Right ventricle myocardium superior (tissue), 1 donor: Measurements from ENCODE around the gene CASK. TPM values are rescaled to one million over a fixed set of nuclear protein-coding genes. Genes with fewer than 3 reads are reported as not detected.
"Not testable (repeated sequence)": the region's sequence is repeated elsewhere in the genome, so short reads cannot be mapped to it uniquely, and the experiment has no call there.

Experiments
- ATAC-seq: fragments of 200-7000 bp; cut with Tn5 transposase; one replicate; pipeline ENCODE4 v1.9.1; 2020; ENCODE audit warnings: mild to moderate bottlenecking; ENCODE audit not compliant: poor library complexity
- DNase-seq: peaks from one replicate; pipeline ENCODE4 v3.0.0-alpha.2; 2020
- intact Hi-C: fragments of 100-400 bp; cut with DNase I; formaldehyde crosslinking; loops from one replicate; pipeline ENCODE4 v1.11.2; 2022
- total RNA-seq: library from RNA; stranded (reverse); fragmentation: NEBNext Ultra II Directional; extraction: Animal tissue kit (Norgen Biotek cat#: 25700); gene quantifications from one replicate; pipeline ENCODE4 v1.2.1, GENCODE V29; 2021
- donor health status: DM: no; HTN: yes; CAD: no; lungs with severe emphysema.

Gene CASK
- total RNA-seq, 1 donor from 2014 or later: 12.4 TPM

DNA sequence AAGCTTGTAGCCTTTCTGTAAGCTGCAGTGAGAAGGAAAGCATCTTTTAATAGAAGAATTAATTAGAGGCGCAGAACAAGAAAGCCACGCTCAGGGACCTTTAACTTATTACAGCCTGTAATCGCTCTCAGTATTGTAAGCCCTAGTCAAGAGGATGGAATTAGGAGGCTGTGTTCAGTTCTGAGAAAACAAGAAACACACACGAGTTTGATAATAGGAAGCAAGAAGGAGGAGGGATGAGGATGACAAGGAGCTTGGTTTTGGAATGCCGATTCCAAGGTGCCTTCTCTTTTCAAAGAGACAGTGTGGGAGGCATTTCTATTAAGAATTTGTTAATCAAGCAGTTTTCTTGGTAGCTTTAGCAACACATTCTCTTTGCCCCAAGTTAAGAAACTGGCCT lies 406.9 kb downstream of the CASK start:
- ATAC-seq (no peak), DNase-seq (no peak)
- intact Hi-C loops: no loop called here

DNA sequence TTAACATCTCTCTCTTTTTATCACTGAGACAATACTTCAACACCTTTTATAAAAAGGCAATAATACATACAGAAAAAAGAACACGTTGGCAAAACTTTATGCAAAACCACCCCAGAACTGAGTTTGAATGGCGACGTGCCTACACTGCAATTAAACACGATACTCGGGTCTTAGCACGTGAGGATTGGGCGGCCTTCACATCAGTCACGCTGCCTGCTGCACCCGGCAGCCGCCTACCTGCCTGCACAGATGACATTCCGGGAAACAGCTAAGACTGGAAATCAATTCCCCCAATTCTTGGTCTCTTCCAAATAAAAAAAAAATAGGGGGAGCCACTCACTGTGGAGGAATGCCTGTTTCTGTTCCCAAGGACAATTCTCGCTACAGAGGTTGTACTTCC lies 408.0 kb downstream of the CASK start:
- ATAC-seq (no peak), DNase-seq (no peak)
- intact Hi-C loops: no loop called here

DNA sequence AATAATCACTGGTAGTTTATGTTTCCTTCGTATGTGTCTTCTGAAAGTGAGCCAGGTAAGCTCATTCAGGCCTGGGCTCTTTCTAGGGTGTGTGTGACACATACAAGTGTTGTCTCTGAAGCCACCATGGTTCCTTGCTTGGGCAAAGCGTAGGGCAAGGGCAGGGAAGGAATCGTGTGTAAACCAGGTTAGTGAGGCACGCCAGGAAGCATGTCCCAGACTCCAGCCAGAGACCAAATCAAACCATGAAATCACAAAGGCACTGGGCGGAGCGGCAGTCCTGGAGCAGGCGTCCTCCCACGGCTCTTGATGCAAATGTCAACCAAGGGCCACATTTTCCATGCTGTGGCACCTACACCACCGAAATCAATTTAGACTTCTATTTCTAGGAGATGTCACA lies 409.2 kb downstream of the CASK start:
- intact Hi-C loops: no loop called here
- DNase-seq: no peak
- ATAC-seq: no peak

DNA sequence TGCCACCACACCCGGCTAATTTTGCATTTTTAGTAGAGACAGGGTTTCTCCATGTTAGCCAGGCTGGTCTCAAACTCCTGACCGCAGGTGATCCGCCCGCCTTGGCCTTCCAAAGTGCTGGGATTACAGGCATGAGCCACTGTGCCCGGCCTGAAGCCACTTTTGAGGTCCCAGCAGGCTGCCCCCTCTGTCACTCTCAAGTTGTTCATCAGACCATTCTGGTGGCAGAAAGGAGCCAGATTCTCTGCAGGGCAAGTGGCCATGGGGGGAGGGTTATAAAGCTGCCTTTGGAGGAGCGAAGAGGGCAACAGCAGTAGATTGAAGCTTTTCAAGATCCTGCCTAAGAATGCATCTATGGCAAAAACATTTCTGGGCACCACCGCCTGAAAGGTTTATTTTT lies 410.5 kb downstream of the CASK start:
- intact Hi-C loops, DNase-seq, ATAC-seq: not testable (repeated sequence)

DNA sequence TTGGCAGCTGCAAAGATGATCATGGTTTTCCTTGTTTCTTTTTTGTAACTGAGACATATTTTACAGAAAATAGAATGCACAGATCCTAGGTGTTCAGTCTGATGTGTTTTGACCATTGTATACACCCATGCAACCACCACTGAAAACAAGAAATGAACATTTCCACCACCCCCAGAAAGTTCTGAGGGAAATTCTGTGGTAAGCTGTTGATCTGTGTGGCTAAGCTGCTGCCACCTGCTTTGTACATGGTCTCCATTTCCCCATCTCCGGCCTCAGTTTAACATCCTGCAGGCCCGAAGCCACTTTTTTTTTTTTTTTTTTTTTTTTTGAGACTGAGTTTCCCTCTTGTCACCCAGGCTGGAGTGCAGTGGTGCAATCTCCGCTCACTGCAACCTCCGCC lies 411.0 kb downstream of the CASK start:
- ATAC-seq (no peak), DNase-seq (no peak)
- intact Hi-C loops: no loop called here

DNA sequence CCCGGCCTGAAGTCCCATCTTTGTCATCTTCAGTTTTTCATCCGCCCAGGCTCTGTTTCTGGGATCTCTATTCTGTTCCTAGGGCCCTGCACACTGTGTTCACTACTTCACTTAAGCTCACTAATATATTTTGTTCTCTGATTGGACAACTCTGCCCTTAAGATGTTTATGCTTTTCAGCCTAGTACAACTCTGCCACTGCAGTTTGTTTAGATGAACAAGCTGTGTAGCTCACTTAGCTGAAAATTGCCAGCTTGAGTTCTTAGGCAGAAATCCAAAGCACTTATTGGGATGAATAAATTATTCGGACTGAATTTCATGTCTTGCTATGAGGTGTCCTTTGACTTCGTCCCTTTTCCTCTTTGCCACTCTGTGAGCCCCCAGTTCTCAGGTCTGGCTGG lies 415.4 kb downstream of the CASK start:
- DNase-seq (no peak), ATAC-seq (no peak)
- intact Hi-C loops: no loop called here

DNA sequence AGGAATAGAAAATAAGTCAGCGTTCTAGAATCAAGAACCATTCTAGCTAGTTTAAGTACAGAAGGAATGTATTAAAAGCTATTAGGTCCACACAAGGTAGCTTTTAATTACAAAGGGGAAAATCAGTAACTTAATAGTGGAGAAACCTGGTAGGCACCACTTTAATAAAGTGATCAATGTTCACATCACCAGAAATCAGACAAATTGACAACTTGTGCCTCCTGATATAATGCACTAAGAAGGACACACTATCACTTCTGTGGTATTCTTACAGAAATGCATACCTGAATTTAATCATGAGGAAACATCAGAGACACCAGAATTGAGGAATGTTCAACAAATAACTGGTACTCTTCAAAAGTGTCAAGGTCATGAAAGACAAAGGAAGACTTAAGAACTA lies 421.4 kb downstream of the CASK start:
- DNase-seq: no peak
- no peak for ATAC-seq
- intact Hi-C loops: no loop called here

DNA sequence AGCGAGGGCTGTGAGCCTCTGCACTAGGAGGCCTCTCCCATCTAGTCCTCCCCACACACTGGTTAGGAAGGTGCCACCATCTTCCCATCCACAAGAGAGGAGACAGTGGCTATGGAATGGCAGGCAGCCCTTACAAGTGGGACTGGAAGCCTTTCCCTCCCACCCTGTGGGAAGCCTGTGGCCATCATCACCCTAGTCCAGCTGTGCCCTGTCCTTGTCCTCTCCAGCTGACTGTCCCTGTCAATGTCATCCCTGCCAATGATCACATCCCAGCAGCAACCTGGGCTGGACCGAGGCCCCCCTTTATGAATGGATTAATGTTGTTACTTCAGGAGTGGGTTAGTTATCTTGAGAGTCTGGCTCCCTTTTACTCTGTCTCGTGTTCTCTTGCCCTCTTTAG lies 423.4 kb downstream of the CASK start:
- intact Hi-C loops: no loop called here
- ATAC-seq: no peak
- DNase-seq: no peak

DNA sequence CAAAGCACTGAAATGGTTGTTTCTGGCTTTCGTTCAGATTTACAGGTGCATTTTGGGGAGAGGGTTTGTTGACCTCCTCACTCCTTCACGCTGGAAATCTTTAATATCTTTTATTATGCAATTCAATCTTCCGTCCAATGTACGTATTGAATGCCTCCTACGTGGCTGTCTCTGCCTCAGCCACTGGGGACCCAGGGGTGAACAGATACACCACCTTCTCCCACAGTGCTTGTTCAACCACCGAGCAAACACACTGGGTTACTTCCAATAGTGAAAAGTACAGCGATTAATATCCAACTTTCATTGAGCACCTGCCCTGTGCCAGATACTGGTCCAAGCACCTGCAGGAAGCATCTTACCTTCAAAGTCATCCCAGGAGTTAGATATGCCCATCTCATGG lies 424.2 kb downstream of the CASK start:
- intact Hi-C loops: no loop called here
- ATAC-seq: no peak

DNA sequence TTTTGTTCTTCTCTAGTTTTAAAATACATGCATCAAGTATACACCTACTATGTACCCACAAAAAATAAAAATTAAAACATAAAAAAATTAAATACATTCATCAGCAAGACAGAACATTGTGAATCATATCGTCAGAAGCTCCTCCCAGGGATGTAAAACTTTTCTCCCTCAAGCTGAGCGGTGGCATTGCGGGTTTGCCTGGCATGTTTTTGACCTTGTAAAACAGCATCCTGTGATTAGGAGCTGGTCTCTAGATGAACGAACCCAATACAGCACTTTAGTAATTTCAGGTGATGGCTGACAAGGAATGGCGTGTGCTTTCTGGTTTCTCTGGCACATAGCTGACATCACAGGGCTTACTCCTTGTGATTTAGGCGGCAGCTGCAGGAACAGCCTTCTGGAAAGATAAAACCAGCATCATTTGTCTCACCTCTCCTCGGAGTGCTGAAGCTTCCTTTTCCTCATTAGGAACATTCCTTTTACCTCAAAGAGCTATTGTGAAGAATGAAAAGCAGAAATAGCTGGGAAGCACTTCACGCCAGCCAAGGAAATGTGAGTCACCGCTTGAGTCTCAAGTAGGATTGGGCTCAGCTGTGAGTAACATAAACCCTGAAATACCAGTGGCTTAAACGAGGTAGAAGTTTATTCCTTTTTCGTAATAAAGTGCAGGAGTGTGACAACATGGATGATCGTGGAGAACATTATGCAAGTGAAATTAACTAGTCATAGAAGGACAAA lies 431.9 kb downstream of the CASK start:
- no peak for ATAC-seq

More for the DNA sequence above, 424.2 kb downstream of the CASK start:
- no peak for DNase-seq

DNA sequence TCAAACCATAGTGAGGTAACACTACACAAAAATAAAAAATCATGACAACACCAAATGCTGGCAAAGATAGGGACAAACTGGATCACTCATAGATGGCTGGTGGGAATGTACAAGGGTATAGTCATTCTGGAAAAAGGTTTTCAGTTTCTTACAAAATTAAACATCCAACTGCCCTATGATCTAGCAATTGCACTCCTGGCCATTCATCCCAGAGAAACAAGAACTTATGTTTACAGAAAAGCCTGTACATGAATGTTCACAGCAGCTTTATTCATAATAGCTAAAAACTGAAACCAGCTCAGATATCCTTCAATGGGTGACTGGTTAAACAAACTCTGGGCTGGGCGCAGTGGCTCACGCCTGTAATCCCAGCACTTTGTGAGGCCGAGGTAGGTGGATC lies 432.9 kb downstream of the CASK start:
- intact Hi-C loops: no loop called here
- no peak for DNase-seq
- no peak for ATAC-seq

More for the DNA sequence above, 431.9 kb downstream of the CASK start:
- intact Hi-C loops: no loop called here
- no peak for DNase-seq

DNA sequence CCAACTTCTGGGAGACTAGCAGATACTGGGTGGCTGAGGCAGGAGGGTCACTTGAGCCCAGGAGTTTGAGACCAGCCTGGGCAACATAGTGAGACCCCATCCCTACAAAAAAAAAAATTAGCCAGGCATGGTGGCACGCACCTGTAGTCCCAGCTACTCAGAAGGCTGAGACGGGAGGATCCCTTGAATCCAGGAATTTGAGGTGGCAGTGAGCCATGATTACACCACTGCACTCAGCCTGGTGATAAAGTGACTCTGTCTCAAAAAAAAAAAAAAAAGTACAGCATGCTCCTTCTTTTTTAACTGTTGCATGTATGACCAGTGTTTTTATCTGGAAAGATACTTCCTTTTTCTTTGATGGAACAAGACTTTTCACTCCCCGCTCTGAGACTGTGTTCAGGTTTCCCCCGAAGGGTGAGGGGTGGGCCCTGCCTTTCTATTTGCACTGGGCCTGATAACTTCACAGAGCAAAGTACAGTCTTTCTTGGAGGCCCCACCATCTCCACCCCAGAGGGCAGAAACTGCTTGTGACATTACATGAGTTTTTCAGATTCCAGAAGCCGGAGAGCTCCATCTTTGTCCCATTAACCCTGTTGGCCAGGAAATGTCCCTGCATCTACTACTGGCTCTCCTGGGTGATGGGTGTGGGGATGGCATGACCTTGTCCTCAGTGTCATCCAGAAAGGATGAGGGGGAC lies 441.1 kb downstream of the CASK start:
- intact Hi-C loops: no loop called here
- no peak for ATAC-seq
- DNase-seq: no peak

DNA sequence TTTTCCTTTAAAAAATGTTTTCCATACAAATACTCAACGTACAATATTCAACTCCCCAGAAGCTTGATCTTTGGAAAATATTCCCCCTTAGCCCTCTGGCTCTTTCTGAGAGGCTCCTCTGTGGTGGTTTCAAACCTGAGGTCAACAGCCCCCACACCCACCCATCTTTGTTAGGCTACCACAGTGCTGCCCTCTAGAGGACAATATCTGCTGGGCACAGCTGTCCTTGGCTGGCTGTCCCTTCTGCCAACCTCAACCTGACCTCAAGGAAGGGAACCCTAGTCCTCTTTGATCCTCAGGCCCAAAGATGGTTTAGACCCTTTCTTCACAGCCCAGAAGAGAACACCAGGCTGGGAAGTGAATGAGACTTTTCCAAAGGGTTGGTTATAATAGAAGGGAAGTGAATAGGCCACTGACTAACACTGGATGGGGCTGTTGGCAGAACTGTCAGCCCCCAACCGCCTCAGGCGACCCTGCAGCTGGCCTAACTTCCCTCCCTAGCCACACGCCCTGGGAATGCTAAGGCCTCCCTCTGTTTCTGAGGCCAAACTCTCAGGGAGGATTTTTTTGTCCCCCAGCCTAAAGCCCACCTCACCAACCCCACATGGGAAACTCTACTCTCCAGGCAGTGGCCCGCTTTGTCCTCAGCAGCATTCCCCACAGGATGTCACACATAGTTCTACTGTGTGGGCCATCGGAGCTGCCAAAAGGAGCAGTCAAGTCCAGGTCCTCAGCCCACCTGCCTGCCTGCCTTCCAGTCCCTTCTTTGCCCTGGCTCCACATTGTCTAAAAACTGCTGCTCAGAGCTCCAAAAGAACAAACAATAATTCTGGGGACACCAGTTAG lies 441.9 kb downstream of the CASK start:
- intact Hi-C loops: no loop called here
- ATAC-seq (no peak), DNase-seq (no peak)

DNA sequence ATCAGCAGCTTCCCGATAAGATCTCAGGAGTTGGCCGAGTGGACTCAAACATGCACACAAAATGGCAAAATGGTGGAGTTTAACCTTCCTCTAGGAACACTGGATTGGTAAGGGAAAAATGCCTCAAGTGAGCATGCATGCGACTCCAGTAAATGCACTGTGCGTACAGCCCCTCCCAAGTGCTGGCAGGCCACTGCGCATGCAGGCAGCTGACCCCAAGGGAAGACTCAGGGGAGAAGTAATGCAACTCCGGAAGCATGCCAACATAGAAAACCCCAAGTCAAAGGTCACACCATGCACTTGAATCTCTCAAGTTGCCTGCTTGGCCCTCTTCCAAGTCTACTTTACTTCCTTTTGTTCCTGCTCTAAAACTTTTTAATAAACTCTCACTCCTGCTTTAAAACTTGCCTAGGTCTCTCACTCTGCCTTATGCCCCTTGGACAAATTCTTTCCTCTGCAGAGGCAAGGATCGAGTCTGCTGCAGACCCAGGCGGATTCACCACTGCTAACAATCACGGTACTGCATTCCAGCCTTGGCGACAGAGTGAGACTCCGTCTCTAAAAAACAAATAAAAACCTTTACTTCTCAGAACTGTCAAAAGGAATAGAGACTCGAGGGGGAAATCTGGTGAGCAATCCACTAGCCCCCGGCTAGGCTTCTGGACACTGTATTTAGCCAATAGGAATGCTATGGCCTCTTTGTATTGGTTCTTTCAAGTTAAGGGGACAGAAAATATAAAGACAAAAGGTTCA lies 442.7 kb downstream of the CASK start:
- ATAC-seq: no peak
- intact Hi-C loops: no loop called here
- DNase-seq: no peak

DNA sequence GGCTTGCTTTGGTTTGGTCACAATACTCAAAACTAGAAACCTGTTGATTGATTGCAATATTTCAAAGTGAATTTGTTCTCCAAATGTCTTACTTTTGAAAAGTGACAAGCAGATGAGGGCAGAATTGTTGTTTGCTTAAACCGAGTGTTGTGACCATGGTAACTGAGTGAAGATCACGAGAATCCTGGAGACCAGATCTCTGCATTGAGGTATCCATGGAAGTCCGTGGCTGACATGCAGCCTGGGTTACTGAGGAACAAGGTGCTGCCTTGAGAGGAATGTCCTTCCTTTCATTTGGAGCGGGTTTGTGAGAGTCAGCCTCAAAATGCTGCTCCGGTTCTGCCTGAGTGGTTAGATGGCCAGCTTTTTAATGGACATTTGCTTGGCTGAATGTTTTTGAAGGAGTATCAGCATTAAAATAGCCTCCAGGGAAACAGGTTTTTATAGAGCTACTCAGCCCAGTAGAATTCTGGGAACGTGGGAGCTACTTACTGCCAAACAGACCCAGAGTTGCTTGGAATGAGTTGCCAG lies 444.9 kb downstream of the CASK start:
- ATAC-seq (no peak), DNase-seq (no peak)
- intact Hi-C loops: no loop called here

DNA sequence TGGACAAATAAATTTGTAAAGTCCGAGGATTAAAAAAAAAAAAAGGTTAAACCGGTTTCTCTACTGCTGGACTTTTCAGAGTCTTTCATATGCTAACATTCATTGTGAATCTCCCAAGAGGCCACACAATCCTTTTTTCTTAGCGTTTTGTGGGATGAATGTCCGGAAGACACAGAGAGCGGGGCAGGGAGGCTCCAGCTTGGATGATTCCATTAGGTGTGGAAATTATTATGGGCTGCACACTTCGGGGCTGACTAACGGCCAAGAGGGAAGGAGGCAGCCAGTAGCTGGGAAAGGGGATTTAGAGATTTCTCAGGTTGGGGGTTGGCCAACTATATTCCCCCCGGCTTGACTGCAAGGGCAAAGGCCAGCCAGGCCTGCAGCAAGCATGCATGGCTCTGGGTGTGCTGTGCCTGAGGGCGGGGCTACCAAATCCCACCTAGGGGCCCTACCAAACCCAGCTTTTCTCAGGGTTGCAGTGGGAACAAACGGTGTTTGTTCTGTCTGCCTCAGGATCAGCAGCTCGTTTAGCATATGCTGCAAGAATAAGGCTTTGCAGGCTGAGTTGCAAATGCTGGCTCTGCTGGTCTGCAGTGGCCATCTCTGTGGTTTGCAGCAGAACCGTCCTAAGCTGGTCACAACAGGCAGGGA lies 447.6 kb downstream of the CASK start:
- DNase-seq (no peak), ATAC-seq (no peak)
- intact Hi-C loops: no loop called here

DNA sequence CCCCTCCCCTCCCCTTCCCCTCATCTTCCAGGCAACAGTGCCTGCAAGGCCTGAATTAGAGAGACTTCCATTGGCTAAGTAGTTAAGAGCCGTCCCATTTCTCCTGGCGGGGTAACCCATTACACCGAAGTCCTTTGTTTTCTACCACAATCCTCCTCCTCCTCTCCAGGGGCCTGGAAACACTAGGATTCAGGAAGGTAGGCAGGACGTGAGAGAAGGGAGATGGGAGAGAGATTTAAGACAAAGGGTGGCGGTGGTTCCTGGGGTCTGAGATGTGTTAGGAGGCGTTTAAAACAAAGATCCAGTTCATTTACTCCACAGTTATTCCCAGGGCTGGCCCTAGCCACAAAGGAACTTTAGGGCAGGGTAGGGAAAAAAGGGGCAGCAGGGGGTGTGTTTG lies 448.2 kb downstream of the CASK start:
- intact Hi-C loops: no loop called here
- DNase-seq: no peak
- no peak for ATAC-seq

DNA sequence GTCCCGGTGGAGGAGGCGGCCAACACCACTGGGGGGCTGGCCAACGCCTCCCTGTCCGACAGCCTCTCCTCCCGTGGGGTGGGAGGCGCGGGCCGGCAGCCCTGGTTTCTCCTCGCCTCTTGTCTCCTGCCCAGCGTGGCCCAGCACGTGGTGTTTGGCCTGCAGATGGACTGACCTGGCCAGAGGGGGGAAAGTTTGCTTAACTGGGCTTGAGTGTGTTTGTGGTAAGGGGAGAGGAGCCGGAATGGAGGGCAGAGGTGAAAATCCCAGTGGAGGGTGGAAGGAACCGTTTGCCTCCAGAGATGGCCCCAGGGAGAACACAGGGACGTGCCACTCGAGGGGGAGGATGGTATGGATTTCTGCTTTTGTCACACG lies 448.6 kb downstream of the CASK start:
- intact Hi-C loops: no loop called here
- DNase-seq (no peak), ATAC-seq (no peak)
